IMR-90 (cell line): Measurements from ENCODE around the gene NFYC.

Source experiments
- BHLHE40 ChIP-seq: fragments of 150-350 bp; IDR thresholded peaks from 2 replicates; pipeline ENCODE4 v1.6.1; 2016; ENCODE audit warnings: mild to moderate bottlenecking, low read depth, low read length
- CHD1 ChIP-seq: IDR thresholded peaks from 2 replicates; pipeline ENCODE4 v1.6.1; 2012; ENCODE audit warnings: low read depth, low read length, improper control_type of control experiment
- ELK1 ChIP-seq: fragments of 150-350 bp; IDR thresholded peaks from 2 replicates; pipeline ENCODE4 v1.6.1; 2016; ENCODE audit warnings: low read depth, mild to moderate bottlenecking, low read length, moderate library complexity, borderline replicate concordance
- MAZ ChIP-seq: IDR thresholded peaks from 2 replicates; pipeline ENCODE4 v1.6.1; 2012; ENCODE audit warnings: low read depth, mild to moderate bottlenecking, low read length, improper control_type of control experiment, moderate library complexity, borderline replicate concordance
- MXI1 ChIP-seq: IDR thresholded peaks from 2 replicates; pipeline ENCODE4 v1.6.1; 2012; ENCODE audit warnings: low read depth, mild to moderate bottlenecking, low read length, moderate library complexity, borderline replicate concordance
- POLR2A ChIP-seq: IDR thresholded peaks from 2 replicates; pipeline ENCODE4 v1.6.1; 2012; ENCODE audit warnings: mild to moderate bottlenecking, low read depth, low read length
- RFX5 ChIP-seq: IDR thresholded peaks from 2 replicates; pipeline ENCODE4 v1.8.0; 2012; ENCODE audit warnings: low read depth, mild to moderate bottlenecking, low read length, moderate library complexity
- SMC3 ChIP-seq: fragments of 150-350 bp; IDR thresholded peaks from 2 replicates; pipeline ENCODE4 v1.6.1; 2016; ENCODE audit warnings: low read depth, mild to moderate bottlenecking, antibody characterized with exemption, low read length, moderate library complexity
- TF ChIP-seq, protein P1 (sequence below): conservative IDR thresholded peaks from 2 replicates; pipeline ENCODE4 v1.5.1; 2012; ENCODE audit warnings: mild to moderate bottlenecking, low read depth, low read length, improper control_type of control experiment

DNA sequence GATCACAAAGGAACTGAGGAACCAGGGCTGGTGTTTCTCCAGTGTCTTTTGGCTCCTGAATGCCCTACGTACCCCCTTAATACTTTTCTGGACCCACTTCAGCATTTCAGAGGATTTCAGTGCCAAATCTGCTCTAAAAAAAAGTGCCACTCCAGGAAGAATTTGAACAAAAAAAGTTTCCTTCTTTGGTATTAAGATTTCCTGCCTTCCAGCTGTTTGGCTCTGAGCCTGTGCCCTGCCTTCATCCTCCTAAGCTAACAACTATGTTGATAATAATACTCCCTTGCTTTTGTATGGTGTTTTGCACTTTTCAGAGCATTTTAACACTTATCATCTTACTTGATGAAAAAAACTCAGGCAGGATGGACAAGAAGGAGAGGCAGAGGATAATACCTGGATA, 15.0 kb upstream of the NFYC start:
- TF ChIP-seq, protein P1, sequence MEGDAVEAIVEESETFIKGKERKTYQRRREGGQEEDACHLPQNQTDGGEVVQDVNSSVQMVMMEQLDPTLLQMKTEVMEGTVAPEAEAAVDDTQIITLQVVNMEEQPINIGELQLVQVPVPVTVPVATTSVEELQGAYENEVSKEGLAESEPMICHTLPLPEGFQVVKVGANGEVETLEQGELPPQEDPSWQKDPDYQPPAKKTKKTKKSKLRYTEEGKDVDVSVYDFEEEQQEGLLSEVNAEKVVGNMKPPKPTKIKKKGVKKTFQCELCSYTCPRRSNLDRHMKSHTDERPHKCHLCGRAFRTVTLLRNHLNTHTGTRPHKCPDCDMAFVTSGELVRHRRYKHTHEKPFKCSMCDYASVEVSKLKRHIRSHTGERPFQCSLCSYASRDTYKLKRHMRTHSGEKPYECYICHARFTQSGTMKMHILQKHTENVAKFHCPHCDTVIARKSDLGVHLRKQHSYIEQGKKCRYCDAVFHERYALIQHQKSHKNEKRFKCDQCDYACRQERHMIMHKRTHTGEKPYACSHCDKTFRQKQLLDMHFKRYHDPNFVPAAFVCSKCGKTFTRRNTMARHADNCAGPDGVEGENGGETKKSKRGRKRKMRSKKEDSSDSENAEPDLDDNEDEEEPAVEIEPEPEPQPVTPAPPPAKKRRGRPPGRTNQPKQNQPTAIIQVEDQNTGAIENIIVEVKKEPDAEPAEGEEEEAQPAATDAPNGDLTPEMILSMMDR, result no peak
- no peak for TF ChIP-seq BHLHE40
- no peak for TF ChIP-seq MAZ
- TF ChIP-seq POLR2A, result no peak
- TF ChIP-seq ELK1, result no peak
- TF ChIP-seq SMC3, result no peak
- TF ChIP-seq MXI1, result no peak
- no peak for TF ChIP-seq RFX5
- TF ChIP-seq CHD1, result no peak
